ENCODE data around the gene MAPK6. TPM values are rescaled to one million over a fixed set of nuclear protein-coding genes. Genes with fewer than 3 reads are reported as not detected.

MAPK6 gene
- total and polyA plus RNA-seq, 8 donors: 24.6 to 35.8 (median 26.4) TPM

GRCh38 chr15:52010633-52011595 is 8.1 kb upstream of the MAPK6 start:
- H3K27me3 ChIP-seq: no peaks in the 10 kb centered on the region
- TF ChIP-seq, protein P1, sequence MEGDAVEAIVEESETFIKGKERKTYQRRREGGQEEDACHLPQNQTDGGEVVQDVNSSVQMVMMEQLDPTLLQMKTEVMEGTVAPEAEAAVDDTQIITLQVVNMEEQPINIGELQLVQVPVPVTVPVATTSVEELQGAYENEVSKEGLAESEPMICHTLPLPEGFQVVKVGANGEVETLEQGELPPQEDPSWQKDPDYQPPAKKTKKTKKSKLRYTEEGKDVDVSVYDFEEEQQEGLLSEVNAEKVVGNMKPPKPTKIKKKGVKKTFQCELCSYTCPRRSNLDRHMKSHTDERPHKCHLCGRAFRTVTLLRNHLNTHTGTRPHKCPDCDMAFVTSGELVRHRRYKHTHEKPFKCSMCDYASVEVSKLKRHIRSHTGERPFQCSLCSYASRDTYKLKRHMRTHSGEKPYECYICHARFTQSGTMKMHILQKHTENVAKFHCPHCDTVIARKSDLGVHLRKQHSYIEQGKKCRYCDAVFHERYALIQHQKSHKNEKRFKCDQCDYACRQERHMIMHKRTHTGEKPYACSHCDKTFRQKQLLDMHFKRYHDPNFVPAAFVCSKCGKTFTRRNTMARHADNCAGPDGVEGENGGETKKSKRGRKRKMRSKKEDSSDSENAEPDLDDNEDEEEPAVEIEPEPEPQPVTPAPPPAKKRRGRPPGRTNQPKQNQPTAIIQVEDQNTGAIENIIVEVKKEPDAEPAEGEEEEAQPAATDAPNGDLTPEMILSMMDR (IDR thresholded peaks at IDR 0.05): no peak
- H3K27ac ChIP-seq: peak overlapping the region in 1 of 2 donors; percentile 34
- no peaks in the 10 kb centered on the region for H3K36me3 ChIP-seq
- H3K9me3 ChIP-seq: no peaks in the 10 kb centered on the region
- H3K4me1 ChIP-seq: peaks cover 0 to 61% of the 10 kb centered on the region in 2 donors
- H3K4me3 ChIP-seq: no peak overlapping the region
- peak; percentile 57 for ATAC-seq
- DNase-seq: peak in 1 of 4 donors; percentile 34
- intact Hi-C loops (cut with DNase I): no loop called here

DNA sequence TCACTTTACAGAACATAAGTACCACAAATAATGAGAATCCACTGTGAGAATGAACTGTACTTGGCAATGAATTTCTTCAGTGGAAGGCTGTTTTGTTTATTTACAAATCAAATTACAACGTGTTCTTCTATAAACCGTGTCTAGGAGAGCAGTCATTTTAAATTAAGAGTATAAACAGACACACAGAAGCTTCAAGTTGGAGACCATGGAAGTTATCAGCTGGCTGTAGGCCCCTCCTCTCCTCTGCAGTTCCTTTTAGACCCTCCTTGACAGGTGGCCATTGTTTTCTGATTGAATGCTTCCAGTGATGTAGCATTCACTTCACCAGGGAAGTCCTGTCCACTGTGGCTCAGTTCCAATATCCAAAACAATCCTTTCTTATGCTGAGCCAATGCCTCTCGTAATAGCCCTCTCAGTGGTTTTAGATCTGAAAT is 7.3 kb upstream of the MAPK6 start:
- Histone ChIP-seq H3K9me3 (no peaks in the 10 kb centered on the region), H3K36me3 (no peaks in the 10 kb centered on the region), H3K4me3 (no peak overlapping the region), H3K27me3 (no peaks in the 10 kb centered on the region), H3K4me1 (peaks cover 0 to 64% of the 10 kb centered on the region in 2 donors), H3K27ac (peak overlapping the region in 1 of 2 donors; percentile 34)
- DNase-seq: peak in 1 of 4 donors; percentile 28
- intact Hi-C loops (cut with DNase I): no loop called here
- TF ChIP-seq, protein P1 (IDR thresholded peaks at IDR 0.05): no peak
- ATAC-seq: no peak

DNA sequence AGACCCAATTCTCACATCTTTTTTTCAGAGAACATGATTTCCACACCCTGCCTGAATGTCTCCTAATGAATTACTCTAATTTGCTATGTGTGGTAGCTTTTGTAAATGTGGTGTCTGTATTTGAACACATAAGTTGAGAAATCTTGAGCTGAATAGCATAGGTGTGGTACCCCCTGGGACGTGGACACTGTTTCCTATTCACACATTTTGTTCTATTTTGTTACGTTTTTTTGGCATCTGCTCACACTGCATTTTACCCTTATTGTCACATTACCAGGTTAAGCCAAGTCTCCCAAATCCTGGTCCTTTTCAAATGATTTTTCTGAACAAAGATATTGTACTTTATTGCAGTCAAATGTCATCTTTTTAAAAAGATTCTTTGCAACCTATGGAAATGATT is 6.8 kb upstream of the MAPK6 start:
- peaks cover 0 to 63% of the 10 kb centered on the region in 2 donors for H3K4me1 ChIP-seq
- intact Hi-C loops (cut with DNase I): no loop called here
- TF ChIP-seq, protein P1 (IDR thresholded peaks at IDR 0.05): no peak
- no peak overlapping the region for H3K4me3 ChIP-seq
- ATAC-seq (no peak), DNase-seq (no peak)
- H3K27ac ChIP-seq: peak overlapping the region in 1 of 2 donors; percentile 34
- H3K9me3 ChIP-seq: no peaks in the 10 kb centered on the region
- H3K36me3 ChIP-seq: no peaks in the 10 kb centered on the region
- H3K27me3 ChIP-seq: no peaks in the 10 kb centered on the region

GRCh38 chr15:52013151-52013791 is 5.7 kb upstream of the MAPK6 start:
- no peaks in the 10 kb centered on the region for H3K27me3 ChIP-seq
- no peaks in the 10 kb centered on the region for H3K9me3 ChIP-seq
- TF ChIP-seq, protein P1 (IDR thresholded peaks at IDR 0.05): no peak
- ATAC-seq: peak; percentile 20
- peaks cover 0 to 64% of the 10 kb centered on the region in 2 donors for H3K4me1 ChIP-seq
- peak overlapping the region in 1 of 2 donors; percentile 71 for H3K27ac ChIP-seq
- no peaks in the 10 kb centered on the region for H3K36me3 ChIP-seq
- H3K4me3 ChIP-seq: no peak overlapping the region
- intact Hi-C loops (cut with DNase I): no loop called here
- DNase-seq: no peak

DNA sequence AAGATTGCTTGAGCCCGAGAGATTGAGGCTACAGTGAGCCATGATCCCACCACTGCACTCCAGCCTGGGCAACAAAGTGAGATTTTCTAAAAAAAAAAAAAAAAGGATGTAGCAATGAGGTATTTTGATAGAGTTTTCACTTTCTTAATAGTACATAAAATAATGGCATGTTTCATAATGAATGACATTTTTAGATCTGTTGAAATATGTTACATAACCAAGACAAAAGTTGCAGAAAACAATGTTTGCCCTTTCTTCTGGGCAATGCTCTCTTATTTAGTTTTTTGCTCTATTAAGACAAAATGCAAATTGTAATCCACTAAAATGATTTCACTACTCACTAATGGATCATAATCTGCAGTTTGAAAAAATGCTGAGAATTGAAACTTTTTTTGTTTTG is 4.4 kb upstream of the MAPK6 start:
- intact Hi-C loops (cut with DNase I): no loop called here
- DNase-seq (no peak), ATAC-seq (no peak)

More for the DNA sequence above, 4.4 kb upstream of the MAPK6 start:
- TF ChIP-seq, protein P1 (IDR thresholded peaks at IDR 0.05): no peak
- peak overlapping the region in 1 of 2 donors; percentile 71 for H3K27ac ChIP-seq
- H3K4me1 ChIP-seq: peaks cover 0 to 64% of the 10 kb centered on the region in 2 donors
- no peaks in the 10 kb centered on the region for H3K27me3 ChIP-seq
- no peaks in the 10 kb centered on the region for H3K9me3 ChIP-seq
- H3K4me3 ChIP-seq: no peak overlapping the region
- H3K36me3 ChIP-seq: no peaks in the 10 kb centered on the region

Data from left lung (tissue), 10 donors.